Measurements from ENCODE around the gene HOMER2. TPM values are rescaled to one million over a fixed set of nuclear protein-coding genes. Genes with fewer than 3 reads are reported as not detected.
A peak's percentile ranks its signal among the peaks of the same experiment; 100 is the strongest.

The HOMER2 gene
- total and polyA plus RNA-seq, 2 experiments from 2014 or later = 10.8 to 23.9 TPM

DNA sequence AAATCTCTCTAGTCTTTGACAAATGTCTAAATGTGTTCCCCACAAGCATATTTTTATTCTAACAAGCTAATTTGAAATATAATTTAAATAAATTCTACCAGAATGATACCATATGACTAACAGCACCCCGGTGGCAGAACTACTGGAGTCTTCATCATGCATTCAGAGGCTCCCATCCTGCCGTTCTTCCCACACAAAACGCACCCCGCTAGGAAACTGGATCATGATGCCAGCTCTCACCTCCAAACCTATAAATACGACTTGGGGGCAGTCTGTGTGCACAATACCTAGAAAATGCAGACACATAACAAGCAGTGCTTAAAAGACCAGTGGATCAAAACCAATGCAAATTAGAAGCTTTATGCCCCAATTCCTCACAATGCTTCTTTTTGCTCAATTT lies 8.5 kb downstream of the HOMER2 start (continued):
- TF ChIP-seq, protein P1, sequence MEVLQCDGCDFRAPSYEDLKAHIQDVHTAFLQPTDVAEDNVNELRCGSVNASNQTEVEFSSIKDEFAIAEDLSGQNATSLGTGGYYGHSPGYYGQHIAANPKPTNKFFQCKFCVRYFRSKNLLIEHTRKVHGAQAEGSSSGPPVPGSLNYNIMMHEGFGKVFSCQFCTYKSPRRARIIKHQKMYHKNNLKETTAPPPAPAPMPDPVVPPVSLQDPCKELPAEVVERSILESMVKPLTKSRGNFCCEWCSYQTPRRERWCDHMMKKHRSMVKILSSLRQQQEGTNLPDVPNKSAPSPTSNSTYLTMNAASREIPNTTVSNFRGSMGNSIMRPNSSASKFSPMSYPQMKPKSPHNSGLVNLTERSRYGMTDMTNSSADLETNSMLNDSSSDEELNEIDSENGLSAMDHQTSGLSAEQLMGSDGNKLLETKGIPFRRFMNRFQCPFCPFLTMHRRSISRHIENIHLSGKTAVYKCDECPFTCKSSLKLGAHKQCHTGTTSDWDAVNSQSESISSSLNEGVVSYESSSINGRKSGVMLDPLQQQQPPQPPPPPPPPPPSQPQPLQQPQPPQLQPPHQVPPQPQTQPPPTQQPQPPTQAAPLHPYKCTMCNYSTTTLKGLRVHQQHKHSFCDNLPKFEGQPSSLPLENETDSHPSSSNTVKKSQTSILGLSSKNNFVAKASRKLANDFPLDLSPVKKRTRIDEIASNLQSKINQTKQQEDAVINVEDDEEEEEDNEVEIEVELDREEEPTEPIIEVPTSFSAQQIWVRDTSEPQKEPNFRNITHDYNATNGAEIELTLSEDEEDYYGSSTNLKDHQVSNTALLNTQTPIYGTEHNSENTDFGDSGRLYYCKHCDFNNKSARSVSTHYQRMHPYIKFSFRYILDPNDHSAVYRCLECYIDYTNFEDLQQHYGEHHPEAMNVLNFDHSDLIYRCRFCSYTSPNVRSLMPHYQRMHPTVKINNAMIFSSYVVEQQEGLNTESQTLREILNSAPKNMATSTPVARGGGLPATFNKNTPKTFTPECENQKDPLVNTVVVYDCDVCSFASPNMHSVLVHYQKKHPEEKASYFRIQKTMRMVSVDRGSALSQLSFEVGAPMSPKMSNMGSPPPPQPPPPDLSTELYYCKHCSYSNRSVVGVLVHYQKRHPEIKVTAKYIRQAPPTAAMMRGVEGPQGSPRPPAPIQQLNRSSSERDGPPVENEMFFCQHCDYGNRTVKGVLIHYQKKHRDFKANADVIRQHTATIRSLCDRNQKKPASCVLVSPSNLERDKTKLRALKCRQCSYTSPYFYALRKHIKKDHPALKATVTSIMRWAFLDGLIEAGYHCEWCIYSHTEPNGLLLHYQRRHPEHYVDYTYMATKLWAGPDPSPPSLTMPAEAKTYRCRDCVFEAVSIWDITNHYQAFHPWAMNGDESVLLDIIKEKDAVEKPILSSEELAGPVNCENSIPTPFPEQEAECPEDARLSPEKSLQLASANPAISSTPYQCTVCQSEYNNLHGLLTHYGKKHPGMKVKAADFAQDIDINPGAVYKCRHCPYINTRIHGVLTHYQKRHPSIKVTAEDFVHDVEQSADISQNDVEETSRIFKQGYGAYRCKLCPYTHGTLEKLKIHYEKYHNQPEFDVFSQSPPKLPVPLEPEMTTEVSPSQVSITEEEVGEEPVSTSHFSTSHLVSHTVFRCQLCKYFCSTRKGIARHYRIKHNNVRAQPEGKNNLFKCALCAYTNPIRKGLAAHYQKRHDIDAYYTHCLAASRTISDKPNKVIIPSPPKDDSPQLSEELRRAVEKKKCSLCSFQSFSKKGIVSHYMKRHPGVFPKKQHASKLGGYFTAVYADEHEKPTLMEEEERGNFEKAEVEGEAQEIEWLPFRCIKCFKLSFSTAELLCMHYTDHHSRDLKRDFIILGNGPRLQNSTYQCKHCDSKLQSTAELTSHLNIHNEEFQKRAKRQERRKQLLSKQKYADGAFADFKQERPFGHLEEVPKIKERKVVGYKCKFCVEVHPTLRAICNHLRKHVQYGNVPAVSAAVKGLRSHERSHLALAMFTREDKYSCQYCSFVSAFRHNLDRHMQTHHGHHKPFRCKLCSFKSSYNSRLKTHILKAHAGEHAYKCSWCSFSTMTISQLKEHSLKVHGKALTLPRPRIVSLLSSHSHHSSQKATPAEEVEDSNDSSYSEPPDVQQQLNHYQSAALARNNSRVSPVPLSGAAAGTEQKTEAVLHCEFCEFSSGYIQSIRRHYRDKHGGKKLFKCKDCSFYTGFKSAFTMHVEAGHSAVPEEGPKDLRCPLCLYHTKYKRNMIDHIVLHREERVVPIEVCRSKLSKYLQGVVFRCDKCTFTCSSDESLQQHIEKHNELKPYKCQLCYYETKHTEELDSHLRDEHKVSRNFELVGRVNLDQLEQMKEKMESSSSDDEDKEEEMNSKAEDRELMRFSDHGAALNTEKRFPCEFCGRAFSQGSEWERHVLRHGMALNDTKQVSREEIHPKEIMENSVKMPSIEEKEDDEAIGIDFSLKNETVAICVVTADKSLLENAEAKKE (CRISPR knock-in tag; IDR thresholded peaks at IDR 0.05) = no peak

DNA sequence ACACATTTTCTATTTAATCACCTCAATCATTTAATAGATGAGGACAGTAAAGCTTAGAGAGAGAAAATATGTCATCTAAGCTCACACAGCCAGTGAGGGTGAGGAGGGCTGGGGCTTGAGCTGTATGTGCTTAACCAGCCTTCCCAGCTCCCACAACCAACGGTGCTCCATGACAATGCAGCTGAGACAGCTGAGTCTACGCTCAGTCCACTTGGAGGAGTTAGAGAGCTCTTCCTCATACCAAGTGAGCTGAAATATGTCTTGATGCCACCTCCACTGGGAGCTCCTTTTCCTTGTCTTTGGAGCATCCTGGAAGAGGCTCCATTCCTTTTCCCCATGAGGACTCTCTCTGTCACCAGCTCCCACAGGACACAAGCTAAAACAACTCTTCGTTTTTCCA lies 9.3 kb downstream of the HOMER2 start:
- Histone ChIP-seq H4K20me1 (replicated peaks; ENCODE audit: insufficient read depth) (no peaks in the 10 kb centered on the region), H3K9me2 (ENCODE audit: insufficient read depth) (no peaks in the 10 kb centered on the region), H3K27ac (ENCODE audit: low read depth) (no peak overlapping the region), H3K27me3 (ENCODE audit: insufficient read depth) (no peaks in the 10 kb centered on the region), H3K4me2 (no peak overlapping the region), H3K36me3 (ENCODE audit: insufficient read depth) (no peaks in the 10 kb centered on the region), H3F3A (replicated peaks; ENCODE audit: low read depth) (no peaks in the 10 kb centered on the region), H3K79me2 (replicated peaks; ENCODE audit: insufficient read depth) (no peaks in the 10 kb centered on the region; the same call in 1 of the 2 replicates), H3K4me3 (no peak overlapping the region), H2AFZ (no peak overlapping the region), H3K4me1 (ENCODE audit: insufficient read depth) (peaks cover 8% of the 10 kb centered on the region; the same call in 1 of the 2 replicates)
- Mint-ChIP-seq H3K27me3 (ENCODE audit: insufficient read depth, low read depth, poor library complexity) (peaks cover 5% of the 10 kb centered on the region), H3K27ac (no peak overlapping the region), H3K36me3 (ENCODE audit: low read depth) (no peaks in the 10 kb centered on the region), H3K4me3 (no peak overlapping the region), H3K4me1 (peaks cover 6% of the 10 kb centered on the region; the same call in 2 of the 3 replicates), H3K9me3 (no peaks in the 10 kb centered on the region)
- peak; percentile 43 for DNase-seq (ENCODE audit: low spot score)
- ATAC-seq = peak; percentile 88
- TF ChIP-seq ZNF331 (CRISPR knock-in tag; IDR thresholded peaks at IDR 0.05; ENCODE audit: low read depth) = no peak
- TF ChIP-seq CREB1 (CRISPR knock-in tag; IDR thresholded peaks at IDR 0.05; ENCODE audit: low read depth) = no peak
- TF ChIP-seq, protein P2, sequence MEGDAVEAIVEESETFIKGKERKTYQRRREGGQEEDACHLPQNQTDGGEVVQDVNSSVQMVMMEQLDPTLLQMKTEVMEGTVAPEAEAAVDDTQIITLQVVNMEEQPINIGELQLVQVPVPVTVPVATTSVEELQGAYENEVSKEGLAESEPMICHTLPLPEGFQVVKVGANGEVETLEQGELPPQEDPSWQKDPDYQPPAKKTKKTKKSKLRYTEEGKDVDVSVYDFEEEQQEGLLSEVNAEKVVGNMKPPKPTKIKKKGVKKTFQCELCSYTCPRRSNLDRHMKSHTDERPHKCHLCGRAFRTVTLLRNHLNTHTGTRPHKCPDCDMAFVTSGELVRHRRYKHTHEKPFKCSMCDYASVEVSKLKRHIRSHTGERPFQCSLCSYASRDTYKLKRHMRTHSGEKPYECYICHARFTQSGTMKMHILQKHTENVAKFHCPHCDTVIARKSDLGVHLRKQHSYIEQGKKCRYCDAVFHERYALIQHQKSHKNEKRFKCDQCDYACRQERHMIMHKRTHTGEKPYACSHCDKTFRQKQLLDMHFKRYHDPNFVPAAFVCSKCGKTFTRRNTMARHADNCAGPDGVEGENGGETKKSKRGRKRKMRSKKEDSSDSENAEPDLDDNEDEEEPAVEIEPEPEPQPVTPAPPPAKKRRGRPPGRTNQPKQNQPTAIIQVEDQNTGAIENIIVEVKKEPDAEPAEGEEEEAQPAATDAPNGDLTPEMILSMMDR (conservative IDR thresholded peaks at IDR 0.05; ENCODE audit: low read depth in 2 of 2) = peak in 1 of 2 experiments; percentile 47; a peak in 2 of 4 replicates
- TF ChIP-seq NANOG (IDR thresholded peaks at IDR 0.05; ENCODE audit: borderline replicate concordance) = no peak
- TF ChIP-seq EZH2 (IDR thresholded peaks at IDR 0.05; ENCODE audit: low read depth, unreplicated experiment) = no peak
- TF ChIP-seq, protein P1 (CRISPR knock-in tag; IDR thresholded peaks at IDR 0.05) = 0 out of 2 replicates have a peak, but pooled peaks have one; percentile 46

All from GM23338 (cell line).